PFSK-1 (cell line): ENCODE measurements around the gene NCOR2.

Experiments
- FOXP2 ChIP-seq: optimal IDR thresholded peaks from 2 replicates; pipeline ENCODE3; 2011; ENCODE audit warnings: borderline replicate concordance, control low read depth, inconsistent platforms; ENCODE audit not compliant: insufficient read depth; ENCODE audit errors: extremely low read length, extremely low read depth
- POLR2AphosphoS5 ChIP-seq: IDR thresholded peaks from 2 replicates; pipeline ENCODE4 v1.6.1; 2012; ENCODE audit warnings: low read depth, mild to moderate bottlenecking, control low read depth, low read length, moderate library complexity
- REST ChIP-seq, 2 experiments: IDR thresholded peaks; 2 replicates each; pipeline versions ENCODE4 v1.6.1 to v1.8.0; 2011 to 2012; ENCODE audit warnings: low read depth in 2 of 2, low read length in 2 of 2, control low read depth in 1 of 2, inconsistent platforms in 1 of 2, mild to moderate bottlenecking in 1 of 2, moderate library complexity in 1 of 2; ENCODE audit not compliant: insufficient read depth in 1 of 2
- SIN3A ChIP-seq: IDR thresholded peaks from 2 replicates; pipeline ENCODE4 v1.6.1; 2012; ENCODE audit warnings: mild to moderate bottlenecking, low read length, moderate library complexity, borderline replicate concordance; ENCODE audit not compliant: insufficient read depth
- TAF1 ChIP-seq: IDR thresholded peaks from 2 replicates; pipeline ENCODE4 v1.6.1; 2012; ENCODE audit warnings: low read length, control low read depth, borderline replicate concordance; ENCODE audit not compliant: insufficient read depth

NCOR2 gene

GRCh38 chr12:124605150-124605882 lies 37.9 kb upstream of the NCOR2 start:
- TF ChIP-seq TAF1 (no peak), FOXP2 (no peak), REST (IDR thresholded peaks at IDR 0.05; ENCODE audit: insufficient read depth in 1 of 2, low read depth in 2 of 2, low read length in 2 of 2) (no peak), SIN3A (no peak), POLR2AphosphoS5 (no peak)

- no peak for TF ChIP-seq REST (IDR thresholded peaks at IDR 0.05; ENCODE audit: insufficient read depth in 1 of 2, low read depth in 2 of 2, low read length in 2 of 2)
- TF ChIP-seq POLR2AphosphoS5 = no peak
- TF ChIP-seq TAF1 = no peak
- no peak for TF ChIP-seq FOXP2
Measured at GRCh38 chr12:124604264-124604680, 36.9 kb upstream of the NCOR2 start.

- no peak for TF ChIP-seq REST (IDR thresholded peaks at IDR 0.05; ENCODE audit: insufficient read depth in 1 of 2, low read depth in 2 of 2, low read length in 2 of 2)
- TF ChIP-seq SIN3A = no peak
Measured at GRCh38 chr12:124603831-124604251, 36.4 kb upstream of the NCOR2 start.

- TF ChIP-seq SIN3A (no peak), REST (IDR thresholded peaks at IDR 0.05; ENCODE audit: insufficient read depth in 1 of 2, low read depth in 2 of 2, low read length in 2 of 2) (no peak), POLR2AphosphoS5 (no peak), TAF1 (no peak), FOXP2 (no peak)
Measured at GRCh38 chr12:124603100-124603541, 35.7 kb upstream of the NCOR2 start.

GRCh38 chr12:124601706-124602105 lies 34.3 kb upstream of the NCOR2 start:
- no peak for TF ChIP-seq POLR2AphosphoS5
- no peak for TF ChIP-seq SIN3A
- TF ChIP-seq FOXP2 = no peak
- TF ChIP-seq REST (IDR thresholded peaks at IDR 0.05; ENCODE audit: insufficient read depth in 1 of 2, low read depth in 2 of 2, low read length in 2 of 2) = no peak
- TF ChIP-seq TAF1 = no peak
